ENCODE data around the gene IL19.

GRCh38 chr1:206867716-206868115 is 97.1 kb downstream of the IL19 start:
- no peak for TF ChIP-seq CTCF (IDR thresholded peaks at IDR 0.05; ENCODE audit: insufficient read depth, low read length, poor library complexity, severe bottlenecking)
- no peak for TF ChIP-seq EZH2phosphoT487 (conservative IDR thresholded peaks at IDR 0.05; ENCODE audit: low read length)
